DMS153 (cell line): ENCODE data around the gene DPYD.

ENCODE experiments used
- DNase-seq: peaks from one replicate; lab custom pipeline; 2025; lab: John Stamatoyannopoulos, UW

Gene DPYD

GRCh38 chr1:97920832-97921571 is at the start of gene DPYD:
Gene DPYD, minus strand, starts transcription at chr1:97921034. Its CDS starts 112 bp downstream, at chr1:97920922.
- peak; percentile 84 for DNase-seq

GRCh38 chr1:97960470-97960869 is 39.6 kb upstream of the DPYD start:
- no peak for DNase-seq

GRCh38 chr1:97947695-97948094 is 26.9 kb upstream of the DPYD start:
- DNase-seq = no peak

GRCh38 chr1:97943354-97943753 is 22.5 kb upstream of the DPYD start:
- DNase-seq = no peak

- no peak for DNase-seq
Measured at GRCh38 chr1:97942161-97943123, 21.6 kb upstream of the DPYD start.

- no peak for DNase-seq
Measured at GRCh38 chr1:97938285-97938642, 17.4 kb upstream of the DPYD start.

- DNase-seq = no peak
Measured at GRCh38 chr1:97936976-97937375, 16.1 kb upstream of the DPYD start.

GRCh38 chr1:97934491-97934890 is 13.7 kb upstream of the DPYD start:
- no peak for DNase-seq

GRCh38 chr1:97929874-97930851 is 9.3 kb upstream of the DPYD start:
- DNase-seq = no peak

- no peak for DNase-seq
Measured at GRCh38 chr1:97926017-97926708, 5.3 kb upstream of the DPYD start.

- DNase-seq = no peak
Measured at GRCh38 chr1:97925151-97925550, 4.3 kb upstream of the DPYD start.

GRCh38 chr1:97923811-97924210 is 3.0 kb upstream of the DPYD start:
- DNase-seq = no peak

GRCh38 chr1:97920276-97920831 is 480 bp downstream of the DPYD start:
- no peak for DNase-seq

GRCh38 chr1:97919585-97920261 is 1.1 kb downstream of the DPYD start:
- no peak for DNase-seq

GRCh38 chr1:97918961-97919360 is 1.9 kb downstream of the DPYD start:
- no peak for DNase-seq

GRCh38 chr1:97913506-97914139 is 7.2 kb downstream of the DPYD start:
- DNase-seq = no peak

GRCh38 chr1:97911266-97912215 is 9.3 kb downstream of the DPYD start:
- no peak for DNase-seq

- no peak for DNase-seq
Measured at GRCh38 chr1:97909266-97909665, 11.6 kb downstream of the DPYD start.

- no peak for DNase-seq
Measured at GRCh38 chr1:97907886-97908285, 12.9 kb downstream of the DPYD start.
